Neural progenitor cell (in vitro differentiated cells): Measurements from ENCODE around the gene MON1A. TPM values are rescaled to one million over a fixed set of nuclear protein-coding genes. Genes with fewer than 3 reads are reported as not detected.

ENCODE experiments used
- DNase-seq: peaks from one replicate; pipeline ENCODE4 v3.0.0-alpha.2; 2016; ENCODE audit warnings: low spot score
- H2AFZ ChIP-seq: fragments of 200-600 bp; sonication (generic); replicated peaks from 2 replicates; pipeline ENCODE4 v1.6.1; 2016; ENCODE audit warnings: antibody characterized with exemption
- H3F3A ChIP-seq: fragments of 200-600 bp; sonication (generic); 2 replicates; pipeline ENCODE4 v1.6.1; 2016; ENCODE audit warnings: antibody characterized with exemption, low read depth
- H3K27ac ChIP-seq: fragments of 200-600 bp; sonication (generic); 2 replicates; pipeline ENCODE4 v1.5.1; 2016; ENCODE audit warnings: mild to moderate bottlenecking
- H3K27me3 ChIP-seq: fragments of 200-600 bp; sonication (generic); 2 replicates; pipeline ENCODE4 v1.6.1; 2016; ENCODE audit warnings: mild to moderate bottlenecking, moderate library complexity
- H3K36me3 ChIP-seq: fragments of 200-600 bp; sonication (generic); 2 replicates; pipeline ENCODE4 v1.5.1; 2016
- H3K4me1 ChIP-seq: fragments of 200-600 bp; sonication (generic); 2 replicates; pipeline ENCODE4 v1.6.1; 2016; ENCODE audit warnings: mixed run types
- H3K4me2 ChIP-seq: fragments of 200-600 bp; sonication (generic); 2 replicates; pipeline ENCODE4 v1.6.1; 2016
- H3K4me3 ChIP-seq: fragments of 200-600 bp; sonication (generic); 2 replicates; pipeline ENCODE4 v1.5.1; 2016
- H3K79me2 ChIP-seq: fragments of 200-600 bp; sonication (generic); 2 replicates; pipeline ENCODE4 v1.6.1; 2016; ENCODE audit warnings: low read depth
- H3K9ac ChIP-seq: fragments of 200-600 bp; sonication (generic); 2 replicates; pipeline ENCODE4 v1.6.1; 2016
- H3K9me3 ChIP-seq: fragments of 200-600 bp; sonication (generic); 2 replicates; pipeline ENCODE4 v1.5.1; 2016; ENCODE audit warnings: low read depth
- H4K20me1 ChIP-seq: fragments of 200-600 bp; sonication (generic); 2 replicates; pipeline ENCODE4 v1.6.1; 2016; ENCODE audit warnings: low read depth
- H3K27ac Mint-ChIP-seq: 3 replicates; pipeline ENCODE4 v1.8.0; 2021; ENCODE audit warnings: mixed read lengths
- H3K27me3 Mint-ChIP-seq: 2 replicates; pipeline ENCODE4 v1.8.0; 2022; ENCODE audit warnings: low read depth, mild to moderate bottlenecking, inconsistent platforms, moderate library complexity, mixed read lengths; ENCODE audit not compliant: insufficient read depth
- H3K36me3 Mint-ChIP-seq: 3 replicates; pipeline ENCODE4 v1.8.0; 2021; ENCODE audit warnings: mixed read lengths
- H3K4me1 Mint-ChIP-seq: 3 replicates; pipeline ENCODE4 v1.8.0; 2021; ENCODE audit warnings: mixed read lengths
- H3K4me3 Mint-ChIP-seq: 3 replicates; pipeline ENCODE4 v1.8.0; 2021; ENCODE audit warnings: mild to moderate bottlenecking, moderate library complexity, mixed read lengths
- H3K9me3 Mint-ChIP-seq: 3 replicates; pipeline ENCODE4 v1.8.0; 2020; ENCODE audit warnings: mixed read lengths
- CTCF ChIP-seq: fragments of 200-600 bp; sonication (generic); IDR thresholded peaks from 2 replicates; pipeline ENCODE4 v1.5.1; 2017; ENCODE audit warnings: antibody characterized with exemption, mild to moderate bottlenecking
- EZH2 ChIP-seq: fragments of 200-600 bp; sonication (generic); IDR thresholded peaks from 2 replicates; pipeline ENCODE4 v1.6.1; 2017; ENCODE audit warnings: antibody characterized with exemption, mild to moderate bottlenecking, moderate library complexity
- EZH2phosphoT487 ChIP-seq: fragments of 200-600 bp; sonication (generic); IDR thresholded peaks from 2 replicates; pipeline ENCODE4 v1.6.1; 2017; ENCODE audit warnings: antibody characterized with exemption
- total RNA-seq: library from RNA; depleted of rRNA; stranded (reverse); fragments of >200 nt; gene quantifications from 2 replicates; pipeline ENCODE4 v1.2.3, GENCODE V29; 2015; ENCODE audit warnings: low replicate concordance

The MON1A gene, protein sequence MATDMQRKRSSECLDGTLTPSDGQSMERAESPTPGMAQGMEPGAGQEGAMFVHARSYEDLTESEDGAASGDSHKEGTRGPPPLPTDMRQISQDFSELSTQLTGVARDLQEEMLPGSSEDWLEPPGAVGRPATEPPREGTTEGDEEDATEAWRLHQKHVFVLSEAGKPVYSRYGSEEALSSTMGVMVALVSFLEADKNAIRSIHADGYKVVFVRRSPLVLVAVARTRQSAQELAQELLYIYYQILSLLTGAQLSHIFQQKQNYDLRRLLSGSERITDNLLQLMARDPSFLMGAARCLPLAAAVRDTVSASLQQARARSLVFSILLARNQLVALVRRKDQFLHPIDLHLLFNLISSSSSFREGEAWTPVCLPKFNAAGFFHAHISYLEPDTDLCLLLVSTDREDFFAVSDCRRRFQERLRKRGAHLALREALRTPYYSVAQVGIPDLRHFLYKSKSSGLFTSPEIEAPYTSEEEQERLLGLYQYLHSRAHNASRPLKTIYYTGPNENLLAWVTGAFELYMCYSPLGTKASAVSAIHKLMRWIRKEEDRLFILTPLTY
- 1.9 and 4.5 TPM in 2 replicates for total RNA-seq

GRCh38 chr3:49929291-49930167 is at the start of gene MON1A:
Gene MON1A (minus strand): TSS chr3:49929811. CDS start chr3:49913346, 16,465 bp downstream.
- peak within 1 kb of the TSS; percentile 62 for H3K27ac Mint-ChIP-seq
- H3K79me2 ChIP-seq: no peaks in the 10 kb centered on the region
- peaks cover 7% of the 10 kb centered on the region for H3K27me3 Mint-ChIP-seq
- no peak within 1 kb of the TSS for H3K9ac ChIP-seq
- no peaks in the 10 kb centered on the region for H3K27me3 ChIP-seq
- H3K4me3 Mint-ChIP-seq: peak within 1 kb of the TSS; percentile 87
- H2AFZ ChIP-seq: peak within 1 kb of the TSS; percentile 98
- H3K27ac ChIP-seq: no peak within 1 kb of the TSS
- H3K9me3 Mint-ChIP-seq: no peaks in the 10 kb centered on the region
- peaks cover 16% of the 10 kb centered on the region for H3K4me1 ChIP-seq
- peak within 1 kb of the TSS; percentile 94 for H3K4me2 ChIP-seq
- TF ChIP-seq EZH2phosphoT487: no peak
- peak; percentile 55 for TF ChIP-seq CTCF
- TF ChIP-seq EZH2: no peak
- H3K4me3 ChIP-seq: peak within 1 kb of the TSS; percentile 84
- H4K20me1 ChIP-seq: no peaks in the 10 kb centered on the region
- peak; percentile 95 for DNase-seq
- H3K36me3 Mint-ChIP-seq: no peaks in the 10 kb centered on the region
- peaks cover 18% of the 10 kb centered on the region for H3K4me1 Mint-ChIP-seq
- no peaks in the 10 kb centered on the region for H3K36me3 ChIP-seq
- peaks cover 23% of the 10 kb centered on the region for H3F3A ChIP-seq
- no peaks in the 10 kb centered on the region for H3K9me3 ChIP-seq

- Histone ChIP-seq H3K4me2 (peak overlapping the region; percentile 19), H2AFZ (no peak overlapping the region), H3K9ac (no peak overlapping the region), H3K9me3 (no peaks in the 10 kb centered on the region), H3F3A (no peaks in the 10 kb centered on the region), H4K20me1 (peaks cover 7% of the 10 kb centered on the region), H3K4me3 (no peak overlapping the region), H3K79me2 (peaks cover 22% of the 10 kb centered on the region), H3K27me3 (no peaks in the 10 kb centered on the region), H3K4me1 (peaks cover 16% of the 10 kb centered on the region), H3K27ac (peak overlapping the region; percentile 57), H3K36me3 (peaks cover 4% of the 10 kb centered on the region)
- Mint-ChIP-seq H3K4me3 (no peak overlapping the region), H3K4me1 (peaks cover 6% of the 10 kb centered on the region), H3K27ac (no peak overlapping the region), H3K36me3 (peaks cover 16% of the 10 kb centered on the region), H3K9me3 (no peaks in the 10 kb centered on the region), H3K27me3 (peaks cover 2% of the 10 kb centered on the region)
- TF ChIP-seq EZH2phosphoT487: no peak
- TF ChIP-seq CTCF: no peak
- no peak for TF ChIP-seq EZH2
- DNase-seq: peak; percentile 18
Measured at GRCh38 chr3:49976942-49977341, 47.3 kb upstream of the MON1A start.

DNA sequence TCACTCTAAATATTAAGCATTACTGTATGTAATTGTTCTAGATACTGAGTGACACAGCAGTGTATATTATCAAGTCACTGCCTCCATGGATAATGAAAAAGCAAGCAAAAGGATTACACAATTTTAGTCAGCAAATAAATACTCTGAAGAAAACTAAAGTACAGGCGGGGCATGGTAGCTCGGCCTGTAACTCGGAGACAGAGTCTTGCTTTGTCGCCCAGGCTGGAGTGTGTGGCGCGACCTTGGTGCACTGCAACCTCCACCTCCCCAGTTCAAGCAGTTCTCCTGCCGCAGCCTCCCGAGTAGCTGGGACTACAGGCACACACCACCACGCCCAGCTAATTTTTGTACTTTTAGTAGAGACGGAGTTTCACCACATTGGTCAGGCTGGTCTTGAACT is 43.0 kb upstream of the MON1A start:
- H3K27ac Mint-ChIP-seq: no peak overlapping the region
- H3K4me1 Mint-ChIP-seq: peaks cover 6% of the 10 kb centered on the region
- no peaks in the 10 kb centered on the region for H3K9me3 ChIP-seq
- H3K36me3 Mint-ChIP-seq: peaks cover 21% of the 10 kb centered on the region
- H3K4me2 ChIP-seq: no peak overlapping the region
- H2AFZ ChIP-seq: no peak overlapping the region
- peaks cover 16% of the 10 kb centered on the region for H3K4me1 ChIP-seq
- peaks cover 37% of the 10 kb centered on the region for H3K79me2 ChIP-seq
- H3K27ac ChIP-seq: no peak overlapping the region
- H3K9me3 Mint-ChIP-seq: no peaks in the 10 kb centered on the region
- no peaks in the 10 kb centered on the region for H3K27me3 ChIP-seq
- peaks cover 2% of the 10 kb centered on the region for H3K27me3 Mint-ChIP-seq
- TF ChIP-seq EZH2phosphoT487: no peak
- TF ChIP-seq CTCF: no peak
- no peak for TF ChIP-seq EZH2
- H3K9ac ChIP-seq: no peak overlapping the region
- no peak overlapping the region for H3K4me3 ChIP-seq
- no peak overlapping the region for H3K4me3 Mint-ChIP-seq
- no peaks in the 10 kb centered on the region for H3F3A ChIP-seq
- DNase-seq: no peak
- H4K20me1 ChIP-seq: peaks cover 7% of the 10 kb centered on the region
- peaks cover 5% of the 10 kb centered on the region for H3K36me3 ChIP-seq
